ENCODE results near the gene ZNF534.

DNA sequence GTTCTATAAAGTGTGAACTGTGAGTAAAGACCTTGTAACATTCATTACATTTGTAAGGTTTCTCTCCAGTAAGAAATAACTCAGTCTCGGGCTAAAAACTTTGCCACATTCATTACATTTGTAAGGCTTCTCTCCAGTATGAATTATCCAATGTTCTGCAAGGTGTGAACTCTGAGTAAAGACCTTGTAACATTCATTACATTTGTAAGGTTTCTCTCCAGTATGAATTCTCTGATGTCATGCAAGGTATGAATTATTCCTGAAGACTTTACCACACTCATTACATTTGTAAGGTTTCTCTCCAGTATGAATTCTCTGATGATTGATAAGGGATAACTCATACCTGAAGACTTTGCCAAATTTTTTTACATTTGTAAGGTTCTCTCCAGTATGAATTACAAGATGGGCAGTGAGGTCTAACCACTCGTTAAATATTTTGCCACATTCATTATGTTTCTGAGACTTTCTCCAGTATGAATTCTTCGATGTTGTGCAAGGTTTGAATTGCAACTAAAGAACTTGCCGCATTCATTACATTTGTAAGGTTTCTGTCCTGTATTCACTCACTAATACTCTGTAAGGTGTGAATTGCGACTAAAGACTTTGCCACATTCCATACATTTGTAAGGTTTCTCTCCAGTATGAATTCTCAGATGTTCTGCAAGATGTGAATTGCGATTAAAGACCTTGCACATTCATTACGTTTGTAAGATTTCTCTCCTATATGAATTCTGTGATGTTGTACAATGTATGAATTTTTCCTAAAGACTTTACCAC lies 45.6 kb downstream of the ZNF534 start:
- TF ChIP-seq, protein P1, sequence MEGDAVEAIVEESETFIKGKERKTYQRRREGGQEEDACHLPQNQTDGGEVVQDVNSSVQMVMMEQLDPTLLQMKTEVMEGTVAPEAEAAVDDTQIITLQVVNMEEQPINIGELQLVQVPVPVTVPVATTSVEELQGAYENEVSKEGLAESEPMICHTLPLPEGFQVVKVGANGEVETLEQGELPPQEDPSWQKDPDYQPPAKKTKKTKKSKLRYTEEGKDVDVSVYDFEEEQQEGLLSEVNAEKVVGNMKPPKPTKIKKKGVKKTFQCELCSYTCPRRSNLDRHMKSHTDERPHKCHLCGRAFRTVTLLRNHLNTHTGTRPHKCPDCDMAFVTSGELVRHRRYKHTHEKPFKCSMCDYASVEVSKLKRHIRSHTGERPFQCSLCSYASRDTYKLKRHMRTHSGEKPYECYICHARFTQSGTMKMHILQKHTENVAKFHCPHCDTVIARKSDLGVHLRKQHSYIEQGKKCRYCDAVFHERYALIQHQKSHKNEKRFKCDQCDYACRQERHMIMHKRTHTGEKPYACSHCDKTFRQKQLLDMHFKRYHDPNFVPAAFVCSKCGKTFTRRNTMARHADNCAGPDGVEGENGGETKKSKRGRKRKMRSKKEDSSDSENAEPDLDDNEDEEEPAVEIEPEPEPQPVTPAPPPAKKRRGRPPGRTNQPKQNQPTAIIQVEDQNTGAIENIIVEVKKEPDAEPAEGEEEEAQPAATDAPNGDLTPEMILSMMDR (IDR thresholded peaks at IDR 0.05): no peak
- TF ChIP-seq ZFX (IDR thresholded peaks at IDR 0.05; ENCODE audit: borderline replicate concordance): no peak
